ENCODE results near the gene CDSN.

- TF ChIP-seq POLR2A (IDR thresholded peaks at IDR 0.05; ENCODE audit: control extremely low read depth in 1 of 2, low read depth in 2 of 2, low read length in 2 of 2) (no peak), TCF12 (IDR thresholded peaks at IDR 0.05; ENCODE audit: low read depth, low read length) (no peak), MAX (IDR thresholded peaks at IDR 0.05) (no peak)
- TF ChIP-seq, protein P1, sequence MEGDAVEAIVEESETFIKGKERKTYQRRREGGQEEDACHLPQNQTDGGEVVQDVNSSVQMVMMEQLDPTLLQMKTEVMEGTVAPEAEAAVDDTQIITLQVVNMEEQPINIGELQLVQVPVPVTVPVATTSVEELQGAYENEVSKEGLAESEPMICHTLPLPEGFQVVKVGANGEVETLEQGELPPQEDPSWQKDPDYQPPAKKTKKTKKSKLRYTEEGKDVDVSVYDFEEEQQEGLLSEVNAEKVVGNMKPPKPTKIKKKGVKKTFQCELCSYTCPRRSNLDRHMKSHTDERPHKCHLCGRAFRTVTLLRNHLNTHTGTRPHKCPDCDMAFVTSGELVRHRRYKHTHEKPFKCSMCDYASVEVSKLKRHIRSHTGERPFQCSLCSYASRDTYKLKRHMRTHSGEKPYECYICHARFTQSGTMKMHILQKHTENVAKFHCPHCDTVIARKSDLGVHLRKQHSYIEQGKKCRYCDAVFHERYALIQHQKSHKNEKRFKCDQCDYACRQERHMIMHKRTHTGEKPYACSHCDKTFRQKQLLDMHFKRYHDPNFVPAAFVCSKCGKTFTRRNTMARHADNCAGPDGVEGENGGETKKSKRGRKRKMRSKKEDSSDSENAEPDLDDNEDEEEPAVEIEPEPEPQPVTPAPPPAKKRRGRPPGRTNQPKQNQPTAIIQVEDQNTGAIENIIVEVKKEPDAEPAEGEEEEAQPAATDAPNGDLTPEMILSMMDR (IDR thresholded peaks at IDR 0.05; ENCODE audit: control extremely low read depth in 1 of 3, insufficient read depth in 1 of 3, low read depth in 1 of 3, low read length in 3 of 3), result no peak
Measured at GRCh38 chr6:31149827-31150447, 29.7 kb upstream of the CDSN start.

Measured in H1 (cell line).